ENCODE results near the gene NKX3-2. TPM values are rescaled to one million over a fixed set of nuclear protein-coding genes. Genes with fewer than 3 reads are reported as not detected.

Gene NKX3-2
- total RNA-seq, 1 donor from 2014 or later, result 6.0 TPM

DNA sequence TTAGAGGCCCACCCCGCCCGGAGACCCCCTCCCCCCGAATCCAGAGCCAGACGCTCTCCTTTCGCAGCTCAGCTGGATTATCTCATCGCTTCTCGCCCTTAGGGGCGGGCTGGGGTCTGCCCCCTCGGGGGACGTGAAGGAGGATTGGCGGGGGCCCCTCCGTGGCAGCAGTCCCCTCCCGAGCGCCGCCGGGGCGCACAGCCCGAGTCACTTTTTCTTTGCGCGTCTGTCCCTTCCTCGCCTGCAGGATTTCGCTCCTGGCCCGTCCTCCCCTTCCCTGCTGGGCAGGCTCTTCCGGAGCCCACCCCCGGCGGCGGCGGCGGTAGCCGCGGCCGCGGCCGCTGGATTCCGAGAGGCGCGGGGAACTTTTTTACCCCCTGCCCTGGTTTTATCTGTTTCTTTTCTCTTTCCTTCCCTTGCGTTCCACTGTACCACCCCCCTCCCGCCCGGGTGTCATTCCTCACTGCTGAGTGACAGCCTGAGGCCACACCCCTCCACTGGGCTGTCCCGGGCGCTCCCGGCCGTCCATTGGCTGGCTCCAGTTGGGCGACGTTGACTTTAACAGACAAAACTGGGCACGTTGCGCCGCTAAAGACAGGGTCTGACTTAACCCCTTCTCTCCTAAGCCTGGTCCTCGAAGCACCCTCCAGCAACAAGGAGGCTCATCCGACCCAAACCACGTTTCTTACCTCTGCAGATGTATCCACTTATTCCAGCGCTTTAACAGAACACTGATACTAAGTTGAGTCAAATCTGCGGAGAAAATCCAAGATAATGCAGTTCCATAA, 492 bp upstream of the NKX3-2 start:
- H3K36me3 Mint-ChIP-seq, result no peaks in the 10 kb centered on the region
- H3K4me1 Mint-ChIP-seq (ENCODE audit: unreplicated experiment), result peaks cover 25% of the 10 kb centered on the region
- peaks cover 77% of the 10 kb centered on the region for H3K27me3 Mint-ChIP-seq
- no peaks in the 10 kb centered on the region for H3K9me3 Mint-ChIP-seq
- DNase-seq (ENCODE audit: extremely low spot score, unreplicated experiment), result peak; percentile 92
- peak overlapping the region; percentile 85 for H3K27ac Mint-ChIP-seq
- H3K4me3 Mint-ChIP-seq, result peak overlapping the region; percentile 96
- TF ChIP-seq, protein P1, sequence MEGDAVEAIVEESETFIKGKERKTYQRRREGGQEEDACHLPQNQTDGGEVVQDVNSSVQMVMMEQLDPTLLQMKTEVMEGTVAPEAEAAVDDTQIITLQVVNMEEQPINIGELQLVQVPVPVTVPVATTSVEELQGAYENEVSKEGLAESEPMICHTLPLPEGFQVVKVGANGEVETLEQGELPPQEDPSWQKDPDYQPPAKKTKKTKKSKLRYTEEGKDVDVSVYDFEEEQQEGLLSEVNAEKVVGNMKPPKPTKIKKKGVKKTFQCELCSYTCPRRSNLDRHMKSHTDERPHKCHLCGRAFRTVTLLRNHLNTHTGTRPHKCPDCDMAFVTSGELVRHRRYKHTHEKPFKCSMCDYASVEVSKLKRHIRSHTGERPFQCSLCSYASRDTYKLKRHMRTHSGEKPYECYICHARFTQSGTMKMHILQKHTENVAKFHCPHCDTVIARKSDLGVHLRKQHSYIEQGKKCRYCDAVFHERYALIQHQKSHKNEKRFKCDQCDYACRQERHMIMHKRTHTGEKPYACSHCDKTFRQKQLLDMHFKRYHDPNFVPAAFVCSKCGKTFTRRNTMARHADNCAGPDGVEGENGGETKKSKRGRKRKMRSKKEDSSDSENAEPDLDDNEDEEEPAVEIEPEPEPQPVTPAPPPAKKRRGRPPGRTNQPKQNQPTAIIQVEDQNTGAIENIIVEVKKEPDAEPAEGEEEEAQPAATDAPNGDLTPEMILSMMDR (conservative IDR thresholded peaks at IDR 0.05), result no peak

DNA sequence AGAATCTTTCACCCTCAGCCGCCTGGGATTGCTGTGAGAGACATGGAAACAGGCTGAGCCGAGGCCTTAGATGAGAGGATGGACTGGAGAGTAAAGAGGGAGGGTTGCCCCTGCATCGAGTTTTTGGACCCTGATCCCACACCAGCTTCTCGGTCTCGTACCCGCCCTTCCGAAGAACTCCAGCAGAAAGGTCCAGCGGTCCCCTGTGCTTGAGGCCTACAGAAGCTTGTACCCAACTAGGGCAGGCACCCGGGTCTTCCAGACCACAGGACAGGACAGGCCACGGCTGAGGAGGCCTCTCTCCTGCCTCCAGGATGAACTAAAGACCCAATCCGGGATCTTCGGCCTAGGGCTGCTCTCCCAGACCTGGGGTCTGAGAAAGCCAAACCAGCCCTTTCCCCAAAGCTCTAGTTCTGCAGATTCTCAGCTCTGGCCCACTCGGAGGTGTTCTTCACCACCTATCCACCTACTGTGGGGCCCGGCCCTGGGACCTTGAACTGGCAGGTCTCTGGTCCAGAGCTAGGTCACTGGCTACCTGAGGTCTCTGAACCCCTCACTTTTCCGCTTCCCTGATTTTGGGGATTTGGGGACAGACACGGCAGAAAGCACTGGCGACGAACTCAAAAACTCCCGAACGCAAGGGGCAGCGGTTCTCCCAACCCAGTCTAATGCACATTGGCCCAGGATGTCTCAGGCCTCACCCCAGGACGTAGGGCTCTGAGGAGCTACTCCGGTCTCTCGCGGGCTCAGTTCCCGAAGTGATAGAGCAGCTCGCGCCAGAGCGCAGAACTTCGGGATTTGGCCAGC, 1.1 kb downstream of the NKX3-2 start:
- H3K27ac Mint-ChIP-seq, result no peak overlapping the region
- peaks cover 80% of the 10 kb centered on the region for H3K27me3 Mint-ChIP-seq
- H3K4me1 Mint-ChIP-seq (ENCODE audit: unreplicated experiment), result peaks cover 17% of the 10 kb centered on the region
- TF ChIP-seq, protein P1 (conservative IDR thresholded peaks at IDR 0.05), result no peak
- no peaks in the 10 kb centered on the region for H3K36me3 Mint-ChIP-seq
- H3K9me3 Mint-ChIP-seq, result no peaks in the 10 kb centered on the region
- H3K4me3 Mint-ChIP-seq, result peak overlapping the region; percentile 86
- DNase-seq (ENCODE audit: extremely low spot score, unreplicated experiment), result peak; percentile 61

DNA sequence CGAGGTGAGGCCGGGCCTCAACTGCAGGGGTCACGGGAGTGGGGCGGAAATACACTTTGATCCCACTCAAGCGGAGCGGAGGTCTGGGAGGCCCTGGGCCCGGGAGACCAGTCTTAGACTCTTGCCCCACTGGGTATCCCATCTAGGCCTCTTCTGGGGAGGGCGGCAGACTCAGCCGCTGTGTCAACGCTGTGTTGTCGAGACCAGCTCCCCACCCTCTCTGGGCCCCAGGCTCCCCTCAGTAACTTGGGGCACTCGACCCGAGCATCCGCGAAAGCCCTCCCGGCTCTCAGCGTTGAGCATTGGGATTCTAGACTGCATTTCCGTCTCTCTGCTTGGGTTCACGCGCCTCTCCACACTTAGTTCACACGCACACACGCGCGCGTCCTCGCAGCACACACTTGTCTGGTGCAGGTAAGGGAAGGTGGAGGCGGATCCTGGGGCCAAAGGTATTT, 1.7 kb downstream of the NKX3-2 start:
- no peak overlapping the region for H3K27ac Mint-ChIP-seq
- no peak for DNase-seq (ENCODE audit: extremely low spot score, unreplicated experiment)
- TF ChIP-seq, protein P1 (conservative IDR thresholded peaks at IDR 0.05), result no peak
- peak overlapping the region; percentile 86 for H3K4me3 Mint-ChIP-seq
- H3K36me3 Mint-ChIP-seq, result no peaks in the 10 kb centered on the region
- H3K9me3 Mint-ChIP-seq, result no peaks in the 10 kb centered on the region
- H3K27me3 Mint-ChIP-seq, result peaks cover 82% of the 10 kb centered on the region
- H3K4me1 Mint-ChIP-seq (ENCODE audit: unreplicated experiment), result peaks cover 17% of the 10 kb centered on the region

DNA sequence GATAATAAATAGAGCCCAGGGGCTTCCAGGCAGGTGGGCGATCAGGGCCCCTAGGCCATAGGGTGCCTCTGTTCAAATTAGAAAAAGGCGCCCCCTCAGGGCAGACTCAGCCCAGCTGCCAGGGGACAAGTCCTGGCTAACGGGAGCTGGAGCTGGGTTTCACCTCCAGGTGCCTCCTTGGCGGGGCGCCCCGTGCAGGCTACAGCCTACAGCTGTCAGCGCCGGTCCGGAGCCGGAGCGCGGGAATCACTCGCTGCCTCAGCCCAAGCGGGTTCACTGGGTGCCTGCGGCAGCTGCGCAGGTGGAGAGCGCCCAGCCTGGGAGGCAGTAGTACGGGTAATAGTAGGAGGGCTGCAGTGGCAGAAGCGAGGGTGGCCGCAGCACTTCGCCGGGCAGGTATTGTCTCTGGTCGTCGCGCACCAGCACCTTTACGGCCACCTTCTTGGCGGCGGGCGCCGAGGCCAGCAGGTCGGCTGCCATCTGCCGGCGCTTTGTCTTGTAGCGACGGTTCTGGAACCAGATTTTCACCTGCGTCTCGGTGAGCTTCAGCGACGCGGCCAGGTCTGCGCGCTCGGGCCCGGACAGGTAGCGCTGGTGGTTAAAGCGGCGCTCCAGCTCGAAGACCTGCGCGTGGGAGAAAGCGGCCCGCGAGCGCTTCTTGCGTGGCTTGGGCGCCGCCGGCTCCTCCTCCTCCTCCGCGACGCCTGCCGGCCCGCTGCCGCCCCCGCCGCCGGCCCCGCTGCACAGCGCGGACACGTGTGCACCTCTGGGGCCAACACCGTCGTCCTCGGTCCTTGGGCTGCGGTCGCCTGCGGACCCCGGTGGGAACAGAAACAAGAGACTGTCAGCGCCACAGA, 2.4 kb downstream of the NKX3-2 start:
- H3K9me3 Mint-ChIP-seq, result no peaks in the 10 kb centered on the region
- H3K27me3 Mint-ChIP-seq, result peaks cover 86% of the 10 kb centered on the region

More for the DNA sequence above, 2.4 kb downstream of the NKX3-2 start:
- TF ChIP-seq, protein P1 (conservative IDR thresholded peaks at IDR 0.05), result peak; percentile 46
- Mint-ChIP-seq H3K4me1 (ENCODE audit: unreplicated experiment) (peaks cover 15% of the 10 kb centered on the region), H3K36me3 (no peaks in the 10 kb centered on the region), H3K4me3 (peak overlapping the region; percentile 86), H3K27ac (no peak overlapping the region)
- peak; percentile 71 for DNase-seq (ENCODE audit: extremely low spot score, unreplicated experiment)
